K562 (cell line): ENCODE measurements around the gene CD72. TPM values are rescaled to one million over a fixed set of nuclear protein-coding genes. Genes with fewer than 3 reads are reported as not detected.
A peak's percentile ranks its signal among the peaks of the same experiment; 100 is the strongest.

Experiments
- ATAC-seq: fragments of 200-7000 bp; cut with Tn5 transposase; 3 replicates; pipeline ENCODE4 v1.9.1; 2020; ENCODE audit warnings: moderate library complexity
- BruUV-seq: library from RNA; stranded (reverse); fragments of 400-500 nt; replicated peaks from 2 replicates; lab custom pipeline; 2021; lab: Mats Ljungman, UMichigan
- CTCF ChIA-PET: fragments of 300-600 bp; formaldehyde crosslinking; extraction: SDS; loops from one replicate; lab custom pipeline; 2021; ENCODE audit warnings: low intra/inter-chr PET ratio; lab: Yijun Ruan, JAX
- POLR2A ChIA-PET: fragments of 300-600, 350-650 bp; sonication (Branson Sonifier 250); formaldehyde crosslinking; extraction: SDS; loops from one replicate; lab custom pipeline; 2021; ENCODE audit warnings: antibody characterized with exemption, inconsistent platforms; lab: Yijun Ruan, JAX
- DNase-seq, 4 experiments: peaks; one replicate each; pipeline versions ENCODE4 v3.0.0 to v3.0.0-alpha.2; 2011 to 2018; ENCODE audit warnings: low spot score in 3 of 4, mixed read lengths in 3 of 4; ENCODE audit errors: extremely low read depth in 1 of 4
- FAIRE-seq: peaks from 2 replicates; lab custom pipeline; 2011; peaks lifted over from hg19 to GRCh38; lab: Jason Lieb, UNC
- H2AFZ ChIP-seq: 2 replicates; pipeline ENCODE4 v1.6.0; 2011; ENCODE audit warnings: low read depth, low read length, control low read depth, inconsistent platforms
- H3K27ac ChIP-seq: fragments of 200-600 bp; 3 replicates; pipeline ENCODE4 v1.8.0; 2011; ENCODE audit warnings: low read depth, mild to moderate bottlenecking, control low read depth, inconsistent platforms, low read length, moderate library complexity, mixed read lengths; ENCODE audit errors: extremely low read depth
- H3K27me3 ChIP-seq, 2 experiments: fragments of 300-600 bp in 1 of 2; 2 replicates in 1 of 2; 3 replicates in 1 of 2; pipeline versions ENCODE4 v1.6.0 to v1.8.0; 2011; ENCODE audit warnings: inconsistent platforms in 2 of 2, low read length in 2 of 2, mild to moderate bottlenecking in 1 of 2, mixed read lengths in 1 of 2, moderate library complexity in 1 of 2; ENCODE audit not compliant: control insufficient read depth in 2 of 2, insufficient read depth in 2 of 2
- H3K36me3 ChIP-seq: fragments of 300-600 bp; 3 replicates; pipeline ENCODE4 v1.8.0; 2011; ENCODE audit warnings: mild to moderate bottlenecking, low read length, inconsistent platforms; ENCODE audit not compliant: control insufficient read depth, insufficient read depth
- H3K4me1 ChIP-seq, 2 experiments: fragments of 200-600 bp in 1 of 2; replicated peaks in 1 of 2; 2 replicates in 1 of 2; 3 replicates in 1 of 2; pipeline versions ENCODE4 v1.5.1 to v1.8.0; 2011; ENCODE audit warnings: inconsistent platforms in 2 of 2, low read length in 2 of 2, mild to moderate bottlenecking in 1 of 2, mixed read lengths in 1 of 2, moderate library complexity in 1 of 2; ENCODE audit not compliant: control insufficient read depth in 2 of 2, insufficient read depth in 2 of 2
- H3K4me2 ChIP-seq: 2 replicates; pipeline ENCODE4 v1.6.1; 2011; ENCODE audit warnings: low read length, control low read depth, inconsistent platforms, mixed read lengths; ENCODE audit not compliant: insufficient read depth
- H3K4me3 ChIP-seq: fragments of 200-600 bp; sonication (generic), shearing (Covaris generic); 2 replicates; pipeline ENCODE4 v1.5.1; 2016; ENCODE audit warnings: control low read depth, inconsistent platforms
- H3K79me2 ChIP-seq: fragments of 200-600 bp; 3 replicates; pipeline ENCODE4 v1.8.0; 2011; ENCODE audit warnings: low read length, inconsistent platforms; ENCODE audit not compliant: control insufficient read depth, insufficient read depth
- H3K9ac ChIP-seq, 2 experiments: 2 replicates each; pipeline versions ENCODE4 v1.6.0 to v1.6.1; 2011; ENCODE audit warnings: low read depth in 2 of 2, low read length in 2 of 2, control low read depth in 1 of 2, inconsistent platforms in 1 of 2, mild to moderate bottlenecking in 1 of 2, mixed read lengths in 1 of 2; ENCODE audit not compliant: insufficient read depth in 1 of 2
- H3K9me1 ChIP-seq: one replicate; pipeline ENCODE4 v1.6.0; 2011; ENCODE audit warnings: inconsistent platforms, mild to moderate bottlenecking, low read length, moderate library complexity; ENCODE audit not compliant: control insufficient read depth, insufficient read depth
- H3K9me3 ChIP-seq: replicated peaks from 2 replicates; pipeline ENCODE4 v1.5.1; 2011; ENCODE audit warnings: low read depth, low read length, inconsistent platforms; ENCODE audit not compliant: control insufficient read depth, insufficient read depth
- H4K20me1 ChIP-seq: replicated peaks from 2 replicates; pipeline ENCODE4 v1.6.1; 2011; ENCODE audit warnings: low read length, inconsistent platforms, mixed read lengths; ENCODE audit not compliant: control insufficient read depth, insufficient read depth
- CBX2 ChIP-seq: fragments of 200-600 bp; sonication (generic); IDR thresholded peaks from one replicate; pipeline ENCODE4 v1.6.1; 2012; ENCODE audit warnings: mild to moderate bottlenecking, low read length, inconsistent platforms; ENCODE audit not compliant: insufficient read depth, poor library complexity, severe bottlenecking
- CSDE1 ChIP-seq, 2 experiments: fragments of 450-650 bp; IDR thresholded peaks; 2 replicates each; pipeline ENCODE4 v1.6.1; 2016; ENCODE audit warnings: mild to moderate bottlenecking in 1 of 2
- EGR1 ChIP-seq: fragments of 450-650 bp; conservative IDR thresholded peaks from 2 replicates; pipeline ENCODE4 v1.6.1; 2017; ENCODE audit warnings: mild to moderate bottlenecking
- FOS ChIP-seq: IDR thresholded peaks from 3 replicates; pipeline ENCODE4 v1.6.1; 2011; ENCODE audit not compliant: insufficient read length; ENCODE audit errors: extremely low read depth
- HNRNPK ChIP-seq: fragments of 200-400 bp; formaldehyde crosslinking; IDR thresholded peaks from one replicate; pipeline ENCODE4 v1.6.1; 2018; ENCODE audit warnings: mild to moderate bottlenecking, low read depth, low read length; ENCODE audit not compliant: poor library complexity, severe bottlenecking
- KLF13 ChIP-seq: fragments of 450-650 bp; IDR thresholded peaks from 2 replicates; pipeline ENCODE4 v1.6.1; 2016; ENCODE audit warnings: missing genetic modification characterization, low read depth, mild to moderate bottlenecking, missing compliant biosample characterization, moderate library complexity, borderline replicate concordance
- MTA2 ChIP-seq: fragments of 450-650 bp; IDR thresholded peaks from 2 replicates; pipeline ENCODE4 v1.6.1; 2016; ENCODE audit warnings: low read depth
- NRF1 ChIP-seq, 2 experiments: fragments of 450-650 bp; IDR thresholded peaks in 1 of 2; conservative IDR thresholded peaks in 1 of 2; 2 replicates each; pipeline ENCODE4 v1.6.1; 2014; ENCODE audit warnings: mild to moderate bottlenecking in 2 of 2
- RFX1 ChIP-seq: fragments of 450-650 bp; IDR thresholded peaks from 2 replicates; pipeline ENCODE4 v1.6.1; 2016; ENCODE audit warnings: mild to moderate bottlenecking, moderate library complexity
- RFX7 ChIP-seq: fragments of 250-450 bp; sonication (Bioruptor Pico); IDR thresholded peaks from 2 replicates; pipeline ENCODE4 v1.5.1; 2021; ENCODE audit warnings: mild to moderate bottlenecking
- ZBTB1 ChIP-seq: sonication (generic); formaldehyde crosslinking; IDR thresholded peaks from 2 replicates; pipeline ENCODE4 v1.8.1; 2023; ENCODE audit warnings: missing genetic modification reagents, low read depth, mild to moderate bottlenecking, borderline replicate concordance
- ZBTB17 ChIP-seq: fragments of 450-650 bp; formaldehyde crosslinking; IDR thresholded peaks from 2 replicates; pipeline ENCODE4 v1.4.0; 2020; ENCODE audit warnings: mild to moderate bottlenecking
- WGBS: fragments of 100-300 bp; shearing (Covaris generic); methylation state at CpG from one replicate; pipeline ENCODE4 v1.1.6; 2016; ENCODE audit warnings: low coverage, mixed read lengths; ENCODE audit not compliant: insufficient coverage; ENCODE audit errors: missing lambda C conversion rate; 5-methylcytosine and 5-hydroxymethylcytosine counted together
- in situ Hi-C: fragments of 300-500 bp; cut with MboI; formaldehyde crosslinking; loops from 4 replicates; pipeline ENCODE4 v1.15.0; 2018; ENCODE audit warnings: inconsistent platforms, mixed read lengths
- intact Hi-C: fragments of 100-400 bp; cut with micrococcal nuclease; formaldehyde crosslinking; loops from 2 replicates; pipeline ENCODE4 v1.14.2; 2022
- polyA plus RNA-seq, 8 experiments: library from polyadenylated mRNA; depleted of rRNA in 4 of 8; stranded (reverse) in 5 of 8; unstranded in 3 of 8; fragments of >200 nt; fragmentation: Nextera tagmentation in 2 of 8; fragmentation: Illumina TruSeq in 1 of 8; extraction: Ambion mirVana in 2 of 8; extraction: Trizol in 1 of 8; gene quantifications; 2 replicates each; pipeline versions ENCODE4 v1.2.1 to v1.2.3, GENCODE V29; 2011 to 2014; ENCODE audit warnings: inconsistent platforms in 1 of 8, missing spikeins in 1 of 8
- total RNA-seq, 7 experiments: library from RNA; depleted of rRNA in 6 of 7; stranded (reverse); fragments of >200 nt in 6 of 7; fragmentation: Illumina TruSeq in 2 of 7; extraction: Trizol in 2 of 7; gene quantifications; 2 replicates each; pipeline versions ENCODE4 v1.2.1 to v1.2.3, GENCODE V29; 2011 to 2021; ENCODE audit warnings: low replicate concordance in 1 of 7
- TF ChIP-seq, protein P1 (sequence below): fragments of 200-800 bp; sonication (Bioruptor generic); IDR thresholded peaks from 2 replicates; pipeline ENCODE4 v1.6.1; 2017; ENCODE audit warnings: missing genetic modification characterization, missing compliant biosample characterization
- TF ChIP-seq, protein P2 (sequence below): fragments of 450-650 bp; IDR thresholded peaks from 2 replicates; pipeline ENCODE4 v1.6.1; 2017; ENCODE audit warnings: mild to moderate bottlenecking, moderate library complexity
- TF ChIP-seq, protein P3 (sequence below): IDR thresholded peaks from 3 replicates; pipeline ENCODE4 v1.6.1; 2011; ENCODE audit warnings: borderline replicate concordance, mild to moderate bottlenecking; ENCODE audit not compliant: insufficient read length, insufficient read depth

Gene CD72
- total and polyA plus RNA-seq, 9 of the 15 experiments (the other 6 are each of a cell fraction or from before 2014, with no cell fraction given), result 0.11 to 0.78 (median 0.27) TPM; not detected in 1

DNA sequence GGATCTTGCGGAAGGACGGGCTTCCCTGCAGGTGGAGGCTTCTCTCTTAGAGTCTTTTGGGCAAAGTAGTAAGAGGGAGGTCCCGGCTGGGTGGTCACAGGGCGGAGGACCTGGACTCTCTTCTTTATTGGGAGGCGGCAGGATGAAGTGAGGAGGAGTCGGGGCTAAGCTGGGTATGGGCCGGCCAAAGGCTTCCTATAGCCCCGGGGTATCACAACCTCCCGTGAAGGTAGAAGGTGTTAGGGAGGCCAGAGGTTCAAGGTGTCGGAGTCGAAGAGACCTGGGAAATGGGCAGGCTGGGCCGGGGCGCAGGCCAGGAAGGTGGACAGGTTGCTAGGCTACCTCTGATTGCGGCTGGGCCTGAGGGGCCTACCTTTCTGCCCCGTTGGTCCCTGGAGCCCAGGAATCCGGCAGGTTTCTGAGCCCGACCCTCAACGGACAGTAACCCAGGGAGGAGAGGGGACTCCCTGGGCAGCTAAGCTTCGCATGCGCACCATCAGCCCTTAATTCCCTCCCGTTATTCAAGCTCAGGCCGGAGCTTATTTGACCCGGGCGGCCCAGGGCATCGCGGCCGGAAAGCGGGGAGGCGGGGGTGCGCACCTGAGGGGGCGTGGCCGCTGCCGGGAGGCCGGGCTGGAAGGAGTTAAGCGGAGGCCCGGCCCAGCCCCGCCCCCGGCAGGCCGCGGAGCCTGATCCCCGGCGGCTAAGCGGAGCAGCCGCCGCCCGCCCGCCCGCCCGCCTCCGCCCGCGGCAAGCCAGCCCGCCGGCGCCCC lies 13.4 kb downstream of the CD72 start, which contains the start of gene TESK1:
Gene TESK1, plus strand, starts transcription at position 685 of the 773 bp plus-strand sequence. CDS start 358 bp downstream, outside the sequence.
- peak within 1 kb of the TSS; percentile 59 to 88 for H3K9ac ChIP-seq
- 0 out of 3 replicates have a peak, but pooled peaks cover 4% of the 10 kb centered on the region for H3K79me2 ChIP-seq
- POLR2A ChIA-PET, result interaction anchor here (0.6 kb wide), 1 partner anchor 11 kb away, joined by 3 read pairs; no protein-coding TSS in a partner anchor
- intact Hi-C loops, result loop anchor here (2.0 kb wide), 1 partner anchor 52 kb away; no protein-coding TSS in a partner anchor
- ATAC-seq (peak; percentile 76), DNase-seq (peak; percentile 82 to 87 (median 85)), FAIRE-seq (no peak)
- 0% methylated on average over 15 of the region's 55 CpGs for WGBS
- H4K20me1 ChIP-seq, result no peaks in the 10 kb centered on the region
- BruUV-seq, result no TSS peak
- peak within 1 kb of the TSS; percentile 98 for H3K4me2 ChIP-seq
- peaks cover 2 to 26% of the 10 kb centered on the region in 2 experiments; a peak in 3 of 5 replicates for H3K4me1 ChIP-seq
- peaks cover 11% of the 10 kb centered on the region; the same call in 1 of the 3 replicates for H3K36me3 ChIP-seq
- H3K4me3 ChIP-seq, result peak within 1 kb of the TSS; percentile 58
- CTCF ChIA-PET, result no interaction called here
- in situ Hi-C loops, result loop anchor here (5.0 kb wide), 1 partner anchor 43 kb away; no protein-coding TSS in a partner anchor
- H3K9me3 ChIP-seq, result no peaks in the 10 kb centered on the region
- H2AFZ ChIP-seq, result peak within 1 kb of the TSS; percentile 98
- no peaks in the 10 kb centered on the region for H3K9me1 ChIP-seq
- H3K27me3 ChIP-seq, result no peaks in the 10 kb centered on the region
- peak within 1 kb of the TSS; percentile 85 for H3K27ac ChIP-seq
- no peak for TF ChIP-seq MTA2
- TF ChIP-seq ZBTB17, result no peak
- no peak for TF ChIP-seq RFX7 (CRISPR knock-in tag)
- TF ChIP-seq, protein P1, sequence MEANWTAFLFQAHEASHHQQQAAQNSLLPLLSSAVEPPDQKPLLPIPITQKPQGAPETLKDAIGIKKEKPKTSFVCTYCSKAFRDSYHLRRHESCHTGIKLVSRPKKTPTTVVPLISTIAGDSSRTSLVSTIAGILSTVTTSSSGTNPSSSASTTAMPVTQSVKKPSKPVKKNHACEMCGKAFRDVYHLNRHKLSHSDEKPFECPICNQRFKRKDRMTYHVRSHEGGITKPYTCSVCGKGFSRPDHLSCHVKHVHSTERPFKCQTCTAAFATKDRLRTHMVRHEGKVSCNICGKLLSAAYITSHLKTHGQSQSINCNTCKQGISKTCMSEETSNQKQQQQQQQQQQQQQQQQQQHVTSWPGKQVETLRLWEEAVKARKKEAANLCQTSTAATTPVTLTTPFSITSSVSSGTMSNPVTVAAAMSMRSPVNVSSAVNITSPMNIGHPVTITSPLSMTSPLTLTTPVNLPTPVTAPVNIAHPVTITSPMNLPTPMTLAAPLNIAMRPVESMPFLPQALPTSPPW (CRISPR knock-in tag), result no peak; the same call in 1 of the 2 replicates
- peak; percentile 71 to 75 for TF ChIP-seq NRF1 (conservative IDR thresholded peaks at IDR 0.05 in 1 of 2, IDR thresholded peaks at IDR 0.05 in 1 of 2)
- TF ChIP-seq ZBTB1 (CRISPR knock-in tag), result no peak
- TF ChIP-seq, protein P2, sequence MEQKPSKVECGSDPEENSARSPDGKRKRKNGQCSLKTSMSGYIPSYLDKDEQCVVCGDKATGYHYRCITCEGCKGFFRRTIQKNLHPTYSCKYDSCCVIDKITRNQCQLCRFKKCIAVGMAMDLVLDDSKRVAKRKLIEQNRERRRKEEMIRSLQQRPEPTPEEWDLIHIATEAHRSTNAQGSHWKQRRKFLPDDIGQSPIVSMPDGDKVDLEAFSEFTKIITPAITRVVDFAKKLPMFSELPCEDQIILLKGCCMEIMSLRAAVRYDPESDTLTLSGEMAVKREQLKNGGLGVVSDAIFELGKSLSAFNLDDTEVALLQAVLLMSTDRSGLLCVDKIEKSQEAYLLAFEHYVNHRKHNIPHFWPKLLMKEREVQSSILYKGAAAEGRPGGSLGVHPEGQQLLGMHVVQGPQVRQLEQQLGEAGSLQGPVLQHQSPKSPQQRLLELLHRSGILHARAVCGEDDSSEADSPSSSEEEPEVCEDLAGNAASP, result no peak
- TF ChIP-seq, protein P3, sequence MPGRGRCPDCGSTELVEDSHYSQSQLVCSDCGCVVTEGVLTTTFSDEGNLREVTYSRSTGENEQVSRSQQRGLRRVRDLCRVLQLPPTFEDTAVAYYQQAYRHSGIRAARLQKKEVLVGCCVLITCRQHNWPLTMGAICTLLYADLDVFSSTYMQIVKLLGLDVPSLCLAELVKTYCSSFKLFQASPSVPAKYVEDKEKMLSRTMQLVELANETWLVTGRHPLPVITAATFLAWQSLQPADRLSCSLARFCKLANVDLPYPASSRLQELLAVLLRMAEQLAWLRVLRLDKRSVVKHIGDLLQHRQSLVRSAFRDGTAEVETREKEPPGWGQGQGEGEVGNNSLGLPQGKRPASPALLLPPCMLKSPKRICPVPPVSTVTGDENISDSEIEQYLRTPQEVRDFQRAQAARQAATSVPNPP, result no peak
- peak; percentile 54 for TF ChIP-seq EGR1
- TF ChIP-seq HNRNPK, result no peak
- TF ChIP-seq FOS, result no peak
- peak; percentile 49 for TF ChIP-seq RFX1
- peak; percentile 93; the same call in 1 of the 2 replicates for TF ChIP-seq KLF13 (tag)
- TF ChIP-seq CBX2, result no peak
- no peak for TF ChIP-seq CSDE1 (IDR thresholded peaks at IDR 0.05)
